Ovary (tissue), 3 donors: ENCODE results near the gene PHKA2.

ENCODE experiments used
- EP300 ChIP-seq: sonication (generic); formaldehyde crosslinking; IDR thresholded peaks from one replicate; pipeline ENCODE4 v1.6.1; 2017; ENCODE audit warnings: antibody characterized with exemption
- POLR2A ChIP-seq: fragments of 450-650 bp; IDR thresholded peaks from one replicate; pipeline ENCODE4 v1.6.1; 2017; ENCODE audit warnings: antibody characterized with exemption, mild to moderate bottlenecking, moderate library complexity
- TF ChIP-seq, protein P1 (sequence below), 3 donors: fragments of 450-650 bp in 2 of 3; fragments of 200-600 bp in 1 of 3; IDR thresholded peaks; one replicate each; pipeline versions ENCODE4 v1.5.1 to v1.8.0; 2016 to 2022; ENCODE audit warnings: antibody characterized with exemption in 3 of 3, mild to moderate bottlenecking in 1 of 3
- donor health status: DM: no; HTN: no; CAD: no.

DNA sequence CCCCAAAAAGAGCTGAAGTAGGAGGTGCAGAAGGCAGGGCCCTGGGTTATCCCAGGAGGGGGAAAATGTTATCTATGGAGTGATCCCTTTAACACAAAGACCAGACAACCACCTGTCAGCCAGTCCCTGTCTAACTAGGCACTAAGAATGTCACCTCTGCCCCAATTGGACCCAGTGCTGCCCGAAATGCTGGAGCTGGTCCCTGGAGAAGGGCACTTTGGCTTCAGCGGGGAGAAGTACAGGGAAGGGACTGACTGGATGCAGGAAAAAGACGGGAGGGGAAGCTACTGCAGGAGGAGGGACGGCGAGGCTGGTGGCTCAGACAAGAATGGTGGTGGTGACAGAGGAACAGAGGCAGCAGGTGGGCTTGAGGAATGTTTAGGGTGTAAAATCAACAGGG is 17.3 kb downstream of the PHKA2 start:
- TF ChIP-seq, protein P1, sequence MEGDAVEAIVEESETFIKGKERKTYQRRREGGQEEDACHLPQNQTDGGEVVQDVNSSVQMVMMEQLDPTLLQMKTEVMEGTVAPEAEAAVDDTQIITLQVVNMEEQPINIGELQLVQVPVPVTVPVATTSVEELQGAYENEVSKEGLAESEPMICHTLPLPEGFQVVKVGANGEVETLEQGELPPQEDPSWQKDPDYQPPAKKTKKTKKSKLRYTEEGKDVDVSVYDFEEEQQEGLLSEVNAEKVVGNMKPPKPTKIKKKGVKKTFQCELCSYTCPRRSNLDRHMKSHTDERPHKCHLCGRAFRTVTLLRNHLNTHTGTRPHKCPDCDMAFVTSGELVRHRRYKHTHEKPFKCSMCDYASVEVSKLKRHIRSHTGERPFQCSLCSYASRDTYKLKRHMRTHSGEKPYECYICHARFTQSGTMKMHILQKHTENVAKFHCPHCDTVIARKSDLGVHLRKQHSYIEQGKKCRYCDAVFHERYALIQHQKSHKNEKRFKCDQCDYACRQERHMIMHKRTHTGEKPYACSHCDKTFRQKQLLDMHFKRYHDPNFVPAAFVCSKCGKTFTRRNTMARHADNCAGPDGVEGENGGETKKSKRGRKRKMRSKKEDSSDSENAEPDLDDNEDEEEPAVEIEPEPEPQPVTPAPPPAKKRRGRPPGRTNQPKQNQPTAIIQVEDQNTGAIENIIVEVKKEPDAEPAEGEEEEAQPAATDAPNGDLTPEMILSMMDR (IDR thresholded peaks at IDR 0.05): no peak
- no peak for TF ChIP-seq POLR2A
- TF ChIP-seq EP300: no peak
